ENCODE data around the gene MEAF6.

MEAF6 gene

DNA sequence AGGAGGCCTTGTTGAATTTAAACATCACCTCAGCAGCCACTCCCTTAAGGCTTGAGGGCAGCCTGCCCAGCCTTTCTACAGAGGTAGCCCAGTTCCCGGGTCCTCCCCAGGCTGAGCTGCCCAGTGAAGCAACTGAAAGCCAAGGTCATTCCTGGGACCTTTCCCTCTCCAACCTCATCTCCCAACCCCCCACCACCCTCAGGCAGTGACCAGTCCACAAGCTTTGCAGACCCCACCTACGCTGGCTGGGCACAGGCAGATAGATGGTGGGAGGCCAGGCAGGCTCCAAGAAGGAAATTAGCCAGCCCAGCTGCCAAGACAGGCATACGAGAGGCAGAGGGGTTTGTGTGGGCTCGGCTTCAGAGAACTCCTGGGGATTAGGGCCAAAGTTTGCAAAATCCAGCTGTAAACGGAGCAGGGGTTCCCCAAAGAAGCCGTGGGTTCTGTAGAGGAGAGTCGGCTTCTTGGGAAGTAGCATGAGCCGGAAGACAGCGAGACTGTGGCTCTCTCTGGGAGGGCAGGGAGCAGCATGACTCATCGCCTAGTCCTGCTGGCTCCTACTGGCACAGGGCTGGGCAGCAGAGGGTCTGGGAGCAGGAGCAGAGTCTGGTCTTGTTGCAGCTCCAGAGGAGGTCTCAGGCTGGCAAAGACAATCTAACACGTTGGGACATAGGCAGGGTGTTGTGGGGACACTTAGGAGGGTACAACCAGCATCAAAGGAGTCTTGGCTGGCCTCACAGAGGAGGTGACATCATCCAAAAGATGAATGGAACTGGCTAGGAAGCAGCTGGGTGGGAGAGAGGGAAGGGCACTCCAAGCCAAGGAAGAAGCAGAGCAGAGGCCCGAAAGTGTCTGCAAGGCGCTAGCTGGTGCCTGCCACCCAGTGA is 43.0 kb downstream of the MEAF6 start:
- DNase-seq: peak; percentile 1

- no peak for DNase-seq
These were observed 45.2 kb downstream of the MEAF6 start for GRCh38 chr1:37469386-37469785.

DNA sequence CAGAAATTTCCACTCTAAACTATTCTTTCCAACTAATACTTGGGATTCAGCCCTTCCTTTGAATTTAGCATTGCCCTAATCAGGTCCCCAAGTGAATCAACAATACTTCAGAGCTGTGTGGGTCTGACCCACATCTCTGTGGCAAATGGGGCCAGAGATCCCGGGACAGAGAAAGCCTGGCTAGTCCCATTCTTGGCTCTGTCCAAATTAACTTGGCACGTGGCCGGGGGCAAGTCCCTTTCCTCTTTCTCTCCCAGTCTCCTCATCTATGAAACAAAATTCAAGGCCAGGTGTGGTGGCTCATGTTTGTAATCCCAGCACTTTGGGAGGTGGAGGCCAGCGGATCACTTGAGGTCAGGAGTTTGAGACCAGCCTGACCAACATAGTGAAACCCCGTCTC is 46.5 kb downstream of the MEAF6 start:
- DNase-seq: no peak

GRCh38 chr1:37465593-37466517 is 48.7 kb downstream of the MEAF6 start:
- DNase-seq: no peak

DNA sequence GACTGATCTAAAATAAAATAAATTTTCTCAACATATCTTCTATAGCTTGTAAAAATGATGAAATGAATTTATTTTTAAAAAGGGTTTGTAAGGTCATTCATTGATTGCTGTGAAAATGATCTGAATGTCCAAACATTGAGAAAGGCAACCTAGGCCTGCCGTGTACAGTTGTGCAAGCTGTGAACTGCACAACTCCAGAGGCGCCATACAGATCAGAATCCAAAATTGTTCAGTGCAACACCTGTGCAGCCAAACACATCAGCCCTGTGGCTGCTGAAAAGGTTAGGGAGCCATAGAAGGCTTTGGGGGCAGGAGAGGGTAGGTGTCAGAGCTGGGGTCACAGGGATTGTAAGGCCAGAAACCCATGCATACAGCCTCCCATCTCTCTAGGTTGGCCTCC is 50.1 kb downstream of the MEAF6 start:
- no peak for DNase-seq

DNA sequence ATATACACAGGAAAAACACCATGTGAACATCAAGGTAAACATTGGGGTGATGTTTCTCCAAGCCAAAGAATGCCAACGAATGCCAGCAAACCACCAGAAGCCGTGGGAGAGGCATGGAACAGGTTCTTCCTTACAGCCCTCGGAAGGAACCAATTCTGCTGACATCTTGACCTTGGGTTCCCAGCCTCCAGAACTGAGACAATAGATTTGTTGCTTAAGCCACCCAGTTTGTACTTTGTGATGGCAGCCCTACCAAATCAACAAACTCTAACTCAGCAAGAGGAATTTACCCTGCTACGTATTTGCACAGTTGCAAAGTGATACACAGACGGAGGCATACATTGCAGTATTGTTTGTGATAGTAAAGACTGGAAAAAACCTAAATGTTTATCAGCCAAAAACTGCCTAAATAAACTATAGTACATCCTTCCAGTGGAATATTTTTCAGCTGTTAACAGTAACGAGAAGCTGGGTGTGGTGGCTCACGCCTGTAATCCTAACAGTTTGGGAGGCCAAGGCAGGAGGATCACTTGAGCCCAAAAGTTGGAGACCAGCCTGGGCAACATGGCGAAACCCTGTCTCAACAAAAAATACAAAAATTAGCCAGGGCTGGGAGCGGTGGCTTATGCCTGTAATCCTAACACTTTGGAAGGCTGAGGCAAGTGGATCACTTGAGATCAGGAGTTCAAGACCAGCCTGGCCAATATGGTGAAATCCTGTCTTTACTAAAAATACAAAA is 52.7 kb downstream of the MEAF6 start:
- DNase-seq: no peak

DNA sequence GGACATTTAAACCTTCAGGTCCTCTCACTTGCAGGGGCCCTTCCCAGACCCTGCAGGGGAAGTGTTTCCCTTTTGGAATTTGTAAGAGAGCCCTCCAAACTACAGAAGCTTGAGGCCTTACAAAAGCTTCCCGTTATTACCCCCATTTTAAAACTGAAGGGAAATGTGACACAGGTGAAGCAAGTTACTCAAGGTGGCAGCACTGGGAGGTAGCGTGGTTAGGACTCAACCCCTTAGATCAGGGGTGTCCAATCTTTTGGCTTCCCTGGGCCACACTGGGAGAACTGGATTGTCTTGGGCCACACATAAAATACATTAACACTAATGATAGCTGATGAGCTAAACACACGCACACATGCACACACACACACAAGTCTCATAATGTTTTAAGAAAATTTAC is 56.0 kb downstream of the MEAF6 start:
- no peak for DNase-seq

DNA sequence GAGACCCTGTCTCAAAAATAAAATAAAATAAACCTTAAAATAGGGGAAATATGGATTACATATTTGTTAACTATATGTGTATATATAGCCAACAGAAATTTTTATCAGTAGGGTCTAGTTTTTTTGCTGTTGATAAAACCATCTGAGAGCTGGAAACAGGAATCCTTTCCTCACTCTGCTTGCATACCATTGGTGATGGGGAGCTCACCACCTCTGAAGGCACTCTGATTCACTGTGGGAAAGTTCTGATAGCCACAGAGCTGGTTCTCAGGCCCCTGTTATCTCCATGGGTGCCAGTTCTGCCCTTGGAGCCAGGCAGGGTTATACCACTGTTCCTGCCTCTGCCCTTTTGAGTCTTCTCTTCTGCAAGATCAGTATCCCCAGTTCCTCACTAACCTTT is 58.0 kb downstream of the MEAF6 start:
- no peak for DNase-seq

DNA sequence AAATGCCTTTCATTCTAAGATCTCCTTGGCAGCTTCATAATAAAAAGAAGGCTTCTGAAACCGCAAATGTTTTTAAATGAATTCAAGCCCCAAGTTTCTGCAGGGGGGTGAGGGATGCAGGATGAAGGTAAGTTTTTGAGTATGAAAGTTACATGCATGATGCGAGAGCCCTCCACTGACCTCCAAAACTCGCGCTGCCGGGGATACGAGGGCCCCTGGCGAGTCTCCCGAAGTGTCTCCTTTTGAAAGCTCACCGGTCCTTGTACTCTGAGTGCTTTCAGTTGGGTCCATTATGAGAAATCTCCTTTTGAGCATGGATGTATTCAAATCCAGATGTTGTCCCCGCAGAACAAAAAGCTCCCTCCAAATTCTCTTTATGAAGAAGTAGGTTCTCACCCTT is 59.0 kb downstream of the MEAF6 start:
- no peak for DNase-seq

- DNase-seq: no peak
These were observed 60.9 kb downstream of the MEAF6 start for GRCh38 chr1:37453647-37454046.

DNA sequence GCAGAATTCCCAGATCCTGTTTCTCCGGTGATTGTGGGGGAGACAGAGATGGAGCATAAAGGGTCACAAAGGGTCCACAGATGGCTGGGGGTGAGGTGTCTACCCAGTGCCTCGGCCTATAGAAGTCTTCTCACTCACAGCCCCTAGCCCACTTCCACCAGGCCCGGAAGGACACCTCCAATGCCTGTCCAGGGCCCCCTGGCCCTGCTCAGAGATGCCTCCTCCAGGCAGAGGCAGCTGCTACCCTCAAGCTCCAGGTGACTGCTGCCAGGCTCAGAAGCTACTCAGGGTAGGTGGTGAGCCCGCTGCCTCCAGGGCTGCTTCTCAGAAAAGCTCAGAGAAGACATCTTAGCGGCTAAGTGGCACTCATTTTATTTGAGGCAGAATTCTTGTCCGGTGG is 62.1 kb downstream of the MEAF6 start:
- DNase-seq: no peak

DNA sequence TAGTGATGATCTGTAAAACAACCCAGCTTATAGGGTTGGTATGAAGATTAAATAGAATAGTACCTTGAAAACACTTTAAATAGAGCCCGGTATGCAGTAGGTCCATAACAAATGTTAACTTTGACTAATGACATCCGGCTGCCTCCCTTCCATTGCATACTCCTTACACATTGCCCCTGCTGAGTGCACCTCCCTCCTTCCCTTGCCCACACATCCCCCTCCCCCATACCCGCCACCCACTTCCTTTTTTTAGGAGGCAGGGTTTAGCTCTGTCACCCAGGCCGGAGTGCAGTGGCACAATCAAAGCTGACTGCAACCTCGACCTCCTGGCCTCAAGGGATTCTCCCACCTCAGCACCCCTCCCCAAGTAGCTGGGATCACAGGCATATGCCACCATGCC is 64.6 kb downstream of the MEAF6 start:
- DNase-seq: peak; percentile 32

GRCh38 chr1:37448691-37449417 is 65.7 kb downstream of the MEAF6 start:
- DNase-seq: no peak

DNA sequence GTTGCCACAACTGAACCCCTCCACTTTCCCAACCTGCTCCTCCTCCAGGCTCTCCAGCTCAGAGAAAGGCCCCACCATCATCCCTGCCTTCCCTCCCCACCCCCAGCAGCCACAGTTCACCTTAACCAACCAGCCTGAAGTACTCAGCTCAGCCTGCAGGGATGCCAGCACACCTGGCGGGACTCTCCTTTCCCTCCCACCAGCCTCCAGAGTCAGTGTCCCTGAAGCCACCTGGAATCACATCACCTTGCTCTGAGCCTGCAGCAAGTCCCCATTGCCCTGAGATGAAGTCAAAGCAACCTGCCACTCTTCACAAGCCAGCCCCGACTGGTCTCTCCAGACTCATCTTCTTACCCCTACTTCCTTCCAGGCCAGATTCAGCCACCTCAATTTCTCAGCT is 66.4 kb downstream of the MEAF6 start:
- DNase-seq: no peak

DNA sequence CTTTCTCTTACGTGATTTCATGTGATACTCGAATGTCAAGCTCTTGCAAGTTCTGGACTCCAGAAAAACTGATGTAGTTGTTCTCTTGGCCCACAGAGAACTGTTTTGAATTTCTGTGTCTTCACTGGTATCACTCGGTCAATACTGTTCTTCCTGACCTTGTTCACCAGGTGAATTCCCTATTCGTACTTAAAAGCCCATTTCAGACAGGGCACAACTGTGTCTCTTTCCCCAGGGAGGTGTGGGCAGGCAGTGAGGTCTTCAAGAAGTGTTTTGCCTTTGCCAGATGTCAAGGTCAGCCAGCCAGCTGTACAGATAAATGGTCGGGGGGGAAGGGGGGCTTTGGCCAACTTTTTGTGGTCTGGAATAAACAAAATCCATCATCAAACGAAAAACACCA is 67.7 kb downstream of the MEAF6 start:
- DNase-seq: no peak

GRCh38 chr1:37442644-37443043 is 71.9 kb downstream of the MEAF6 start:
- DNase-seq: no peak

All from GF-D8 (cell line).